Measurements from ENCODE around the gene CDHR3.

Gene CDHR3

GRCh38 chr7:106050002-106050745, 87.1 kb downstream of the CDHR3 start:
- H3K9ac ChIP-seq (ENCODE audit: low read depth, low read length): no peak overlapping the region
- H3K9me3 ChIP-seq (ENCODE audit: control insufficient read depth, insufficient read depth, low read length): peaks cover 6% of the 10 kb centered on the region; the same call in 1 of the 2 replicates
- peaks cover 4% of the 10 kb centered on the region; the same call in 1 of the 2 replicates for H3K4me1 ChIP-seq (ENCODE audit: insufficient read depth, low read length)

DNA sequence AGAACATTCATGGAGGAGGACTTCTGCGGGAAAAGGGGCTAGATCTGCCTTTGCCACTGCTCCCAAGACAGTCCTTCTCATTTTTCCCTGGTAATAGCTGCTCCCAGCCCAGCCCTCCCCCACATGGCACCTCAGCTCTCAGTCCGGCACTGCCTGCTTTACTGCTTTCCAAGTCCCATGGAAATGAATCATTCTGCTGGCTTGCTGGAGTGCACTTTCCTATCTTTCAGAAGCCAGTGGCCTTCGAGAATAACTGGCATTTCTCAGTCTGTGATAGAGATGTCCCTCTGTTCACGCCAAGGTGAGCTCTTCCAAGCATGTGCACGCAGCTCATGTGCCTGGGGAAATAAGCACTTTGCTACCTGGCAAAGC, 87.7 kb downstream of the CDHR3 start:
- Histone ChIP-seq H3K9ac (ENCODE audit: low read depth, low read length) (no peak overlapping the region), H3K4me1 (ENCODE audit: insufficient read depth, low read length) (peaks cover 6% of the 10 kb centered on the region; the same call in 1 of the 2 replicates), H3K9me3 (ENCODE audit: control insufficient read depth, insufficient read depth, low read length) (peaks cover 6% of the 10 kb centered on the region; the same call in 1 of the 2 replicates), H3K36me3 (ENCODE audit: insufficient read depth, low read length) (no peaks in the 10 kb centered on the region)

More at GRCh38 chr7:106050002-106050745, 87.1 kb downstream of the CDHR3 start:
- no peaks in the 10 kb centered on the region for H3K36me3 ChIP-seq (ENCODE audit: insufficient read depth, low read length)

DNA sequence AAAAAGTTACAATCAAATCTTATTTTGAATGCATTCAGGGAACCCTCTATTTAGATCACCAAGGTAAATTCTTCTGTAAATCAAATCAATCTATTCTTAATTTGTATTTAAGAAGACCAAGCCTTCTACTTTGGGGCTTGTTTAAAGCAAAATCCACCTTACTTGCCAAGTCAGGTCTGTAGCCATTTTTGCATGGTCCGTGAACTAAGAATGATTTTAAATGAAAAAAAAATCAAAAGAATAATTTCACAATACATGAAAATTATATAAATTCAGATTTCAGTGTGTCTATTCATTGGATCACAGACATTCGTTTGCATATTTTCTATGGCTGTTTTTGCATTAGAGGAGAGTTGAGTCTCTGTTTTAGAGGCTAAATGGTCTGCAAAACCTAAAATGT, 89.6 kb downstream of the CDHR3 start:
- H3K4me1 ChIP-seq (ENCODE audit: insufficient read depth, low read length): peaks cover 6% of the 10 kb centered on the region; the same call in 1 of the 2 replicates
- no peak overlapping the region for H3K9ac ChIP-seq (ENCODE audit: low read depth, low read length)

DNA sequence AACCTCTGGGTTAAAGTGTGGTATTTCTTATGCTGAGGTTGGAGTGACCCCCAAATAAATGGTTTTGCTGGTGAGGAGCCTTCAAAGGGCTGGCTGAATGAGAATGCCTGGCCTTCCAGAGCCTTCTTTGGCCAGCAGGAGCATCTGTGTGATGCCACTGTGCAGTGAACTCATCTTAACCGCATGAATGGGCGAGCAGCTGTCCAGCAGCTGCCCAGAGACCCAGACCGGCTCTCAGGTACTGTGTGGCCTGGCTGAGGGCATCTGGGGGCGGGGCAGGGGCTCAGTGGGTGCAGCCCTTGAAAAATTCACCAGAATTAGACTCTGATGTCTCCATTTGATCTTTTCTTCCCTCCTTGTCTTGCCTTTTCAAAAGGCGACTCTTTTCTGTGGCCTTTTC, 90.0 kb downstream of the CDHR3 start:
- H3K4me1 ChIP-seq (ENCODE audit: insufficient read depth, low read length): peaks cover 6% of the 10 kb centered on the region; the same call in 1 of the 2 replicates
- no peak overlapping the region for H3K9ac ChIP-seq (ENCODE audit: low read depth, low read length)
- H3K36me3 ChIP-seq (ENCODE audit: insufficient read depth, low read length): no peaks in the 10 kb centered on the region
- peaks cover 6% of the 10 kb centered on the region; the same call in 1 of the 2 replicates for H3K9me3 ChIP-seq (ENCODE audit: control insufficient read depth, insufficient read depth, low read length)

More for the DNA sequence above, 89.6 kb downstream of the CDHR3 start:
- Histone ChIP-seq H3K36me3 (ENCODE audit: insufficient read depth, low read length) (no peaks in the 10 kb centered on the region), H3K9me3 (ENCODE audit: control insufficient read depth, insufficient read depth, low read length) (peaks cover 6% of the 10 kb centered on the region; the same call in 1 of the 2 replicates)

- no peak overlapping the region for H3K9ac ChIP-seq (ENCODE audit: low read depth, low read length)
- peaks cover 6% of the 10 kb centered on the region; the same call in 1 of the 2 replicates for H3K4me1 ChIP-seq (ENCODE audit: insufficient read depth, low read length)
- peaks cover 6% of the 10 kb centered on the region; the same call in 1 of the 2 replicates for H3K9me3 ChIP-seq (ENCODE audit: control insufficient read depth, insufficient read depth, low read length)
- no peaks in the 10 kb centered on the region for H3K36me3 ChIP-seq (ENCODE audit: insufficient read depth, low read length)
Measured at GRCh38 chr7:106054156-106054910, 91.3 kb downstream of the CDHR3 start.

GRCh38 chr7:106054971-106055532, 92.0 kb downstream of the CDHR3 start:
- no peak overlapping the region for H3K9ac ChIP-seq (ENCODE audit: low read depth, low read length)
- H3K4me1 ChIP-seq (ENCODE audit: insufficient read depth, low read length): peaks cover 6% of the 10 kb centered on the region; the same call in 1 of the 2 replicates
- H3K9me3 ChIP-seq (ENCODE audit: control insufficient read depth, insufficient read depth, low read length): peaks cover 6% of the 10 kb centered on the region; the same call in 1 of the 2 replicates
- H3K36me3 ChIP-seq (ENCODE audit: insufficient read depth, low read length): no peaks in the 10 kb centered on the region

DNA sequence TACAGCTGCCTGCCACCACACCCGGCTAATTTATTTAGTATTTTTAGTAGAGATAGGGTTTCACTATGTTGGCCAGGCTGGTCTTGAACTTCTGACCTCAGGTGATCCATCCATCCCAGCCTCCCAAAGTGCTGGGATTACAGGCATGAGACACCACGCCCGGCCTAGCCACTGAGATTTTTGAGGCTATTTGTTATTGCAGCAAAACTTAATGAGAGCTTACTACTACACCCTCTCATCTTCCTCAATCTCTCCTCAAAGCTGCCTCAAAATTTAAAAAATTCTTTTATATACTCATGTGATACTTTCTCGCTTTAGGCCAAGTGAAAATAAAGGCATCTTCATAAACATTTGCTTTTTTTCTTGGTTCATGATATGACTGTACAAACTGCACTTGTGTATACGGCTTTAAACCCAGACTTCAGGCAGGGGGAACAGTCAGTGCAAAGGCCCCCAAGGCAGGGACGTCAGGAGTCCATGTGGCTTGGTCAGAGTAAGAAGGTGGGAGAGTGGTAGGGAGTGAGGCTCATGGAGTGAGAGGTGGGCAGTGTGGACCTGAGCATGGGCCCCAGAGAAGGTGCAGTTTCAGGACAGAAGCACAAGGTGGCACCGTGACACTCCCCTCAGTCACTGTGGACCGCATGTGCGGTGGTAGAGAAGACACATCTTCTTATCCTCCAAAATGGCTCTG, 93.6 kb downstream of the CDHR3 start:
- no peak overlapping the region for H3K9ac ChIP-seq (ENCODE audit: low read depth, low read length)
- peaks cover 6% of the 10 kb centered on the region; the same call in 1 of the 2 replicates for H3K4me1 ChIP-seq (ENCODE audit: insufficient read depth, low read length)
- H3K9me3 ChIP-seq (ENCODE audit: control insufficient read depth, insufficient read depth, low read length): 0 out of 2 replicates have a peak, but pooled peaks cover 8% of the 10 kb centered on the region
- H3K36me3 ChIP-seq (ENCODE audit: insufficient read depth, low read length): no peaks in the 10 kb centered on the region

DNA sequence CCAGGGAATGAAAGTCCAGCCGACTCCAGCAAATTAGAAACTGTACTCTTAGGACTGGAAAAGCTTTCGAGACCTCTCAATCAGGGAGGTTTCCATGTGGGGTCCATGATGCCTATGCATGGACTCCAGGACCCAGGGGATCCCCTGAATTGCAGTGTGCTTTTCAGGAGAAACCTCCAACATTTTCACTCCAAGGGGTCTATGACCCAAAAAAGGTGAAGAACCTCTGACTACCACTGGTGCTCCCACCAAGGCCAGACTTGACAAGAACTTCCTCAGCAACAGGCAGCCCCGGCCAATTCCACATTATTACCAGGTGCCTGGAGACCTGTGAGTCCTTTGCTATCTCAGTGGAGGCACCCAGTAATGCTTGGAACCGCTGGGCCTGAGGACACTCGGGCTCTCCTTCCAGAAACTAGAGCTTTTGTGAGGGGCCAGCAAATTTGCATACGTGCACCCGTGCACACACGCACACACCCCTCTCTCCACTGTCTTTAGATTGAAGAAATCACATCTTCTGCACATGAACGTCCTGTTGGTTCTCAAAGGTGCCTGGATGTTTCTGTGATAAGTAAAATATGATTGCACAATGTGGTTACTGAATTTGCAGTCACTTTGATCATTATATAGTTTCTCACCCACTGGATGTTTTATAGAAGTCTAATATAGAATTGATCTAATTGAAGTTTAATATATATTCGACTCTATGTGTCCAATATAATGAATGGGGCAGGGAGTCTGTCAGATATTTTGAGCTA, 94.3 kb downstream of the CDHR3 start:
- Histone ChIP-seq H3K4me1 (ENCODE audit: insufficient read depth, low read length) (peaks cover 6% of the 10 kb centered on the region; the same call in 1 of the 2 replicates), H3K36me3 (ENCODE audit: insufficient read depth, low read length) (no peaks in the 10 kb centered on the region), H3K9ac (ENCODE audit: low read depth, low read length) (no peak overlapping the region)

DNA sequence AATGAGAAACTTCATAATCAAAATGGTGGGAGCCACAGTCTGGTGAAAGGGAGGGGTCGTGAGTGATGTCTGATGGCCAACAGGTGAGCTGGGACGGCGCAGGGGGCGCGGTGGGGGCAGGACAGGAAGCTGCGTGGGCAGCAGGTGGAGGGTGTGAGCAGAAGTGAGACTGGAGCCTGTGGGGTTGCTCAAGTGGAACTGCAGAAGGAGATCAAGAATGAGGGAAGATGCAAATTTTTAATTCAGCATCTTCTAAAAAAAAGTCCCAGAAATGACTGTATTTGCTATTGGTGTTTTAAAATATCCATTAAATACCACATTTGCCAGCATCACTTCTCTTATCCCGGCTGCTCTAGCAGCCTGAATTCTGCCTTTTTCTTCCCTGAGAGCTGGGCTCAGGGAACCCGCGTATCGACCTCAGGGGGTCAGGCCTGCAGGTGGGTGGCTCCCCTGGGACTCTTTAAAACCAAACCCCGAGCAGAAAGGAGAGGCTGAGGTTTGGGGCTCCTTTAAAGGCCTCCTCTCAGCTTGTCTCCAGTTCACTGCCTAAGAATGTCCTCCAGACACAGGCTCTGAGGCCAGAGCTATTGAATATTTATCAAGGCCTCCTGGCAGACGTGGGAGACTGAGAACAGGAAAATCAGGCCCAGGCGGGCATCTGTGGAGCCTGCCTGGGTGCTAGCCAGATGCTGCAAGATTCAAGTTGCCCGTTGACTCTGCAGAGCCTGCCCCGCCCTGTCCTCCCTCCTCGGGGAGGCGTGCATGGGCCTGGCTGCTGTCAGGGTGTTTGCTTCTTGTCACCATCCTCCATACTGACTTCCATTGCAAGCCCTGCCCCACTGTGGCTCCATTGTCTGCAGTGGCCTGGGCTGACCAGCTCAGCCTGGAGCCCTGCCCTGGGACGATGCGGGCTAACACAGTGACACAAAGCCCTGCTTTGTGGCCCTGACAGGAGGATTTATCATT, 95.2 kb downstream of the CDHR3 start:
- H3K4me1 ChIP-seq (ENCODE audit: insufficient read depth, low read length): peaks cover 6% of the 10 kb centered on the region; the same call in 1 of the 2 replicates
- no peaks in the 10 kb centered on the region for H3K36me3 ChIP-seq (ENCODE audit: insufficient read depth, low read length)
- no peak overlapping the region for H3K9ac ChIP-seq (ENCODE audit: low read depth, low read length)
- H3K9me3 ChIP-seq (ENCODE audit: control insufficient read depth, insufficient read depth, low read length): 0 out of 2 replicates have a peak, but pooled peaks cover 8% of the 10 kb centered on the region

More for the DNA sequence above, 94.3 kb downstream of the CDHR3 start:
- 0 out of 2 replicates have a peak, but pooled peaks cover 8% of the 10 kb centered on the region for H3K9me3 ChIP-seq (ENCODE audit: control insufficient read depth, insufficient read depth, low read length)

DNA sequence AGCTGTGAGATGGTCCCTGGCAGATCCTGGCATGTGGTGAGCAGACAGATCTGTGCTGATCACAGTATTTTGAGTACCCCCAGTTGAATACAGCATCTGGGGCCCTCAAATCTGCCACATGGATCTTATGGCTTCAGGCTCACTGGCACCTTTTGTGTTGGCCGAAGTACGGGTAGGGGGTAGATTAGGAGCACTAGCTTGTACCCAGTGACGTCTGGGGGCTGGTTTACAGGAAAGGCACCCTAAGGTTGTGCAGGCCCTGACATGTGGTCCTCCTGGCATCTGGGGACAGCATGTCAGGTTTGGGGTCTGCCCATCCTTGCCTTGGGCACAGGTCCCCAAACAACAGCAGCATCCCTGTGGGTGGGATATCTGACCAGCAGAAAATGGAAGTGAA, 95.9 kb downstream of the CDHR3 start:
- Histone ChIP-seq H3K4me1 (ENCODE audit: insufficient read depth, low read length) (peaks cover 6% of the 10 kb centered on the region; the same call in 1 of the 2 replicates), H3K9me3 (ENCODE audit: control insufficient read depth, insufficient read depth, low read length) (0 out of 2 replicates have a peak, but pooled peaks cover 8% of the 10 kb centered on the region), H3K9ac (ENCODE audit: low read depth, low read length) (no peak overlapping the region), H3K36me3 (ENCODE audit: insufficient read depth, low read length) (no peaks in the 10 kb centered on the region)

GRCh38 chr7:106059556-106059955, 96.5 kb downstream of the CDHR3 start:
- H3K36me3 ChIP-seq (ENCODE audit: insufficient read depth, low read length): no peaks in the 10 kb centered on the region
- H3K9me3 ChIP-seq (ENCODE audit: control insufficient read depth, insufficient read depth, low read length): 0 out of 2 replicates have a peak, but pooled peaks cover 8% of the 10 kb centered on the region
- H3K4me1 ChIP-seq (ENCODE audit: insufficient read depth, low read length): peaks cover 6% of the 10 kb centered on the region; the same call in 1 of the 2 replicates
- H3K9ac ChIP-seq (ENCODE audit: low read depth, low read length): no peak overlapping the region

- no peak overlapping the region for H3K9ac ChIP-seq (ENCODE audit: low read depth, low read length)
- H3K4me1 ChIP-seq (ENCODE audit: insufficient read depth, low read length): peaks cover 3% of the 10 kb centered on the region; the same call in 1 of the 2 replicates
- H3K9me3 ChIP-seq (ENCODE audit: control insufficient read depth, insufficient read depth, low read length): 0 out of 2 replicates have a peak, but pooled peaks cover 8% of the 10 kb centered on the region
- no peaks in the 10 kb centered on the region for H3K36me3 ChIP-seq (ENCODE audit: insufficient read depth, low read length)
Measured at GRCh38 chr7:106060394-106060920, 97.4 kb downstream of the CDHR3 start.

Data from ES-I3 (cell line).